ENCODE results near the gene PRELID3B.

Gene PRELID3B

DNA sequence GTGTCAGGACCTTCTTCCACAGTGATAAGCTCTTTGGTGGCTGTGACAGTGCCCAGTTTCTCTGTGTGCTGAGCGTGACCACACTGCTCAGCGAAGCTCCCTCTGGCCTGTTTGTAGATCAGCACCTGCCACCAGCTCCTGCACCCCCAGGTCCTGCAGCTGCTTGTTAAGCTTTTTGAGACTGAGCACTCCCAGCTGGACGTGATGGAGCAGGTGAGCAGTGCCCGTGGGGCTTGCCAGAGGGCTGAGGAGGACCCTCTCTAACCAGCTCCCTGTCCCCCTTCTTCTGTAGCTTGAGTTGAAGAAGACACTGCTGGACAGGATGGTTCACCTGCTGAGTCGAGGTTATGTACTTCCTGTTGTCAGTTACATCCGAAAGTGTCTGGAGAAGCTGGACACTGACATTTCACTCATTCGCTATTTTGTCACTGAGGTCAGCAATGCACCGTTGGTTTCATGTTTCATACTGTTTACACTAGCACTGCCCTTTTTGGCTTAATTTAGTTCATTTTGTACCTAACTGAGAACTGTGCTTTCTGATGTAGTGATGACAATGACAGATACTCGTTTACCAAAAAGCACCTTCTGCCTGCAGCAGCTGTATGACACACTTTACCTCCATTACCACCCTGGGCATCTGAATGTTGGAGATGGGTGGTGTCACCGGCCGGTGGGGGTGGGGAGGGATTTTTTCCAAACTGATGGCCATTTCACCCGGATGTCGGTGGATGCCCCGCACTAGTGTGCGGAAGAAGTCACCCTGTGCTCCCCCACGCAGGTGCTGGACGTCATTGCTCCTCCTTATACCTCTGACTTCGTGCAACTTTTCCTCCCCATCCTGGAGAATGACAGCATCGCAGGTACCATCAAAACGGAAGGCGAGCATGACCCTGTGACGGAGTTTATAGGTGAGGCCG lies 49.0 kb downstream of the PRELID3B start:
- DNase-seq, result no peak

GRCh38 chr20:58992911-58993310 lies 49.7 kb downstream of the PRELID3B start:
- DNase-seq, result no peak

DNA sequence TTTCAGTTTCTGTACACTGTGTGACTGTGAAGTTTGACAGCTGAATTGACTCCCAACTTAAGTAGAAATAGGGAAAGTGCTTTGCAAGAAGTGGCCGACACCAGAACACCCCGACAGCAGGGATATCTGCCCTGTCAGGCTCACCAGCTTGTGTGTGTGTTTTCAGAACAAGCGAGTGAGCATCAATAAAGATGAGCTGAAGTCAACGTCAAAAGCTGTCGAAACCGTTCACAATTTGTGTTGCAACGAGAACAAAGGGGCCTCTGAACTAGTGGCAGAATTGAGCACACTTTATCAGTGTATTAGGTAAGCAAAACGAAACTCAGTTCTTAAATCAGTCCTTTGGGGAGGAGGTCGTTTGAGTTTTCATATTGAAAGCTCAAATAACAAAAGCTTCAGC lies 50.9 kb downstream of the PRELID3B start:
- DNase-seq, result no peak

DNA sequence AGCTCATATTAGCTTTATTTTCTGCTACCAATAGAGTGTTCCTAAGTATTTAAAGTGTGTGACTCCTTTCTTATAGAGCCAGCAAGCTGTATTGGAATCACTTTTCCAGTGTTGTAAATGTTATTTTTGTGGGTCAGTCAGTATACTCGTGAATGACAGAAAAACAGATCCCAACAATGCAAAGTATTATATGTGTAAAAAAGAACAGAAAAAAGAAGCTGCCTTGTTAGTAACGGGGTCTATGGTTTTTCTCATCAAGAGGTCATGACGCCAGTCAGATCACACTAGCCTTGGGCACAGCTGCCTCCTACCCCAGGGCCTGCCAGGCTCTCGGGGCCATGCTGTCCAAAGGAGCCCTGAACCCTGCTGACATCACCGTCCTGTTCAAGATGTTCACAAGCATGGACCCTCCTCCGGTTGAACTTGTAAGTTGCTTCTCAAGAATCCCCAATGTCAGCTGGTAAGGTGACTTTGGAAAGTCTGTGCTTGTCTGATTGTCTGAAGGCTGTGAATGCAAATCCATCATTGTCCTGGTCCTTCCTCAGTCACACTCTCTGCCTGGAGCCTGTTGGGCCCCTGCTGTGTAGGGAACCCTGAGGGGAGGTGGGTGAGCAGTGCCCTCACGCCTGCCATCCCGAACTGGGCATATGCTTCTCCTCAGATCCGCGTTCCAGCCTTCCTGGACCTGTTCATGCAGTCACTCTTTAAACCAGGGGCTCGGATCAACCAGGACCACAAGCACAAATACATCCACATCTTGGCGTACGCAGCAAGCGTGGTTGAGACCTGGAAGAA lies 51.7 kb downstream of the PRELID3B start:
- DNase-seq, result no peak

DNA sequence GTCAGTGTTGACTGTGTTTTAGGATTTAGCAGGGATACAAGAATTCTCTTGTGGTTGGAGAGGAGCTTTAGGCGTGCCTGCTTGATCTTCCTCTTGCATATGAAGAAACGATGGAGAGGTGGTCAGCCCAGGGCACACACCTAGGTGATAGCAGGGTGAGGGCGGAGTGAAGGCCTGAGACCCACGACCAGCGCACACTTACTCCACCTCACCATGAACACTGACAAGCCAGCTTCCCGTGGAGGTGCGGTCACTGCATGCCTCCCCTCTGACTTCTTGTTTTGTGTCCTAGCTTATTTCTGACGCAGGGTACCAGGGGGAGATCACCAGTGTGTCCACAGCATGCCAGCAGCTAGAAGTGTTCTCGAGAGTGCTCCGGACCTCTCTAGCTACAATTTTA lies 53.4 kb downstream of the PRELID3B start:
- no peak for DNase-seq

- DNase-seq, result no peak
Observed at GRCh38 chr20:58988565-58988882, 54.1 kb downstream of the PRELID3B start.

- no peak for DNase-seq
Observed at GRCh38 chr20:58987790-58988564, 54.6 kb downstream of the PRELID3B start.

DNA sequence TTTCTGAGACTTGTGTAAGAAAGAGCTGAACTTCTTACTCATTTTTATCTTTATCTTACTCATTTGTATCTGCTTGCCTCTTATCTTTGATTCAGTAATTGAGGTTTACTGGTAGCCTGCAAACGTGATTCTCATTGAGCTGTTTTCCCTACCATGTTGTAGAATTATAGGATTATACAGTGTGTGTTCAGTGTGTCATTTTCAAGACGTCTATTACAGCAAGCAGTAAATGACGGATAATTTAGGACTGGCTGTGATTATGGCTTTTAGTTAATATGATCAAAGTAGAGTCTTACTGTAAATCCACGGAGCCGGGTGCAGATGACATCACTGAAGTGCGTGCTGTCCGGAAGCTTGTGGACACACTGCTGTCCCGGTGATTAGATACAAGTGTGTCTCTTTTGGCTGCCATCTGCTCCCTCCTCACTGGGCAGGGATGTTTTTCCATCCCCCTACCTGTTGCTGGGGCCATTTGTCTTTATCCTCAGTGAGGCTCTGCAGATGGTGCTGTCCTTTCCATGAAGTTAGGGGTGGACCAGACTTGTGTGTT lies 55.5 kb downstream of the PRELID3B start:
- no peak for DNase-seq

DNA sequence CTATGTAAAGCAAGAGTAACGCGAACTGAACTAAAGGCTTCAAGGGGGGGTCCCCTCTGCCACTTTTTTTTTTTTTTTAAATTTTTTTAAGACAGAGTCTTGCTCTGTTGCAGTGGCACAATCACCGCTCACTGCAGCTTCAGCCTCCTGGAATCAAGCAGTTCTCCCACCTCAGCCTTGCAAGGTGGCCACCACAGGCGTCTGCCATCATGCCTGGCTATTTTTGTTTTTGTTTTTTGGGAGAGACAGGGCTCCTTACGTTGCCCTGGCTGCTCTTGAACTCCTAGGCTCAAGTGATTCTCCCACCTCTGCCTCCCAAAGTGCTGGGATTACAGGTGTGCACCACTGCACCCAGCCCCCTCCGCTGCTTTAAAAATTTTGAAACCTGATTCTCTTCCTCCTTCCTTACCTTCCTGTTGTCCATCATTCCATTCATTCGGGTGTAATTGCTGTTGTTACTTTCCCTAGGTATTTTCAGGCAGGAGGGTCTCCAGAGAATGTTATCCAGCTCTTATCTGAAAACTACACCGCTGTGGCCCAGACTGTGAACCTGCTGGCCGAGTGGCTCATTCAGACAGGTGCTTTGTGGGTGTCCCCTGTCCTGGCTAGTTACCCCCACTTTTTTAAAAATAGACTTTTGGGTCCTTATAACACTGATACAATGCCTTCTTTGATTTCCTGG lies 56.2 kb downstream of the PRELID3B start:
- DNase-seq, result no peak

DNA sequence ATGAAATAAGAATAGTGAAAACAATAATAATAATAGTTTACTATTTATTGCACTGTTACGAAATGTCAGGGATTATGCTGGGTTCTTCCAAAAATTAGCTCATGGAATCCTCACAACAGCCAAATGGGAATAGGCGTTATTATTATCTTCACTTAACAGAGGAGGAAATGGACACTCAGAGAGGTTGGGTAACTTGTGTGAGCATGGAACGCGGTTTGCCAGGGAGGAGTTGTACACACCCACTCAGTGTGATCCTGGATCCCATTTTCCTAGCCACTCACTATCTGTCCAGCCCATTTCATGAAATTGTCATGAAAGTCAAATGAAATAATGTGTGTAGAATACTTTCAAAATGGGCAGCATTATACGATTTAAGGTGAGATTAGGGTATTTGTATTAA lies 56.9 kb downstream of the PRELID3B start:
- no peak for DNase-seq

DNA sequence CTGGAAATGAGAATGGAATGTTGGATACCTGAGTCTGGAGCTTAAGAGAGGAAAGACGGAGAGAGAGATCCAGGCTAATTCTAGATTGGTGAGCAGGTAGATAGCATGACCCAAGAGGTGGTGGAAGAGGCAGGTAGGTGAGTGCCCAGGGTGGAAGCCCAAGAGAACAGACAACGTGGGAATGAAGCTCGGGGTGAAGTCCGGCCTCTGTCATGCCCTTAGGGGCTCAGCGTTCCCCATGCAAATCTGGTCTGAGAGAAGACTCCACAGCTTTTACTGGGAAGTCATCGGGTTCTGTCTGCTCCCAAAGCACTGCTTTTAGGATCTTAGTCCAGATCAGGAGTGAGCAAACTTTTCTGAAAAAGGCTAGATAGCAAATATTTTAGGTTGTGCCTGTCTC lies 57.9 kb downstream of the PRELID3B start:
- no peak for DNase-seq
